Activated T-cell treated with anti-CD3 and anti-CD28 coated beads, Interleukin-2, amount 50 U/mL, for 48 hours (primary cell): ENCODE measurements around the gene LAD1.

Source experiments
- DNase-seq, 2 experiments: peaks; one replicate each; pipeline ENCODE4 v3.0.0-alpha.2; 2020

The LAD1 gene

DNA sequence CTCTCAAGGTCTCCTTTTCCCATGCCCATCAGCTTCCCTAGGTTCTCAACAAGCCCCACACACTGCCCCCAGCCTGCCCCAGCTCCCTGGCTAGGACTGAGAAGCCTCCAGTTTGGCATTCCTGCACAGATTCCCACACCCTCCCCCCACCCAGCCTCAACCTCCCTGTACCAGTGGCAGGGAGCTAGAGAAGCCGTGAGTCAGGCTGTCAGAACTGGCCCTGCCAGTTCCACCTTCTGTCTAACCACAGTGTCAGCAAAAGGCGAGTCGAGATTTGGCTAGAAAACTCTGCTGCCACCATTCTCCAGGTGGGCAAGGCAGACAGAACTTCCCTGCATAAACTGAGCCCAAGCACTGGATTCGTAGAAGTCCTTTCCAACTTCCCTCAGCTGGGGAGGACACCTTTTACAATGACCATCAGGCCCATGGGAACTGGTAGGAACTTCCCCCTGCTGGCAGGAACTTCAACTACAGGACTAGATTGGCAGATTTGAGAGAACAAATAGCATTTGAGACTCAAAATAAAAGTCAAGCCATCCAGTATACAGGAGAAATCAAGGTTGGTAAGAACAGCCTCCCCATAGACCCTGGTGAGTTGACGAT is 52.7 kb downstream of the LAD1 start:
- DNase-seq, result peak; percentile 22 to 23

DNA sequence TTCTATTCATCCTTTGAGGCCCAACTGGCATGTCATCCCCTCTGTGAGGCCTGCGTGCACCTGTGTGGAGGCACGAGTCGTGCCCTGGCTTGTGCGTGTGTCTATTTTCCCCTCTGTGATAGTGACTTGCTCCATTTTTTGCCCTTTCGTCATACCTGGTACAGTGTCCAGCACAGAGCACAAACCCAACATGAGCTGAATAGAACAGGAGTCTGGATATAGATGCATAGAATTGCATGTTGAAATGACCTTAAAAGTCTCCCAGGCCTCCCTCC is 54.1 kb downstream of the LAD1 start:
- DNase-seq, result no peak

DNA sequence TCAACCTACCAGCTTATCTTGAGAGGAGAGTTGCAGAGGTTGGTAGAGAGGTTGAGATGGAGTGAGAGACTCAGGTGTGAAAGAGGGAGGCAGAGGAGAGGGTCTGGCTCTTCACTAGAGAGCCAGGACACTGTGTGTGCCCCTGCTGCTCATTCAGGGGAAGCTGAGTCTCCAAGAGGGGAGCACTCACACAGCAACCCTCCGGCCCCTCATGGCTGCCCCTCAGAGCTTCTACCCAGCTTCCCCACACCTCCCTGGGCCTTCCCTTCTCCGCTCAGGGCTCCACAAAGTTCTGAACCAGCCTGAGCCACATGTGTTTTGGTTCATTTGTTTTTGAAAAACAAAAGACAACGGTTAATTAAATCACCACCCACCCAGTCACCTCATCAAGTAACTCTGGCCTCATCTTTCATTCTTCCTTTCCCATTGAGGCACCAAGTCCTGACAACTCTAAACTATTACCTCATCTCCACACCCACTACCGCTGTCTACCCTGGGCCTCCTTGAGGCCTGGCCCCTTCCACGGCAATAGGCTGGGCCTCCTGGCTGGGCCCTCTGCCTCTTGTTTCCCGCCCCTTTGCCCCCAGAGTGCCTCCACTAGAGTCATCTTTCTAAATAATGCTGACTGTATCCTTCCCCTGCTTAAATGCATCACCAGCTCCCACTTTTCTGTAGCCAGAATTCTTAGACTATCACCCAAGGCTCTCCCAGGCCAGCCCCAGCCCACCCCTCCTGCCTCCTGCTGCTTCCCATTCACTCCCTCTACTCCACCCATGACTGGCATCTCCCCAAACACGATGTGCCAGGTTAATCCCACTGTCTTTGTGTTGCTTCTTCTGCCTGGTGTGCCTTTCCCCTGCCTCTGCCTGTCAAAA is 54.7 kb downstream of the LAD1 start:
- no peak for DNase-seq

DNA sequence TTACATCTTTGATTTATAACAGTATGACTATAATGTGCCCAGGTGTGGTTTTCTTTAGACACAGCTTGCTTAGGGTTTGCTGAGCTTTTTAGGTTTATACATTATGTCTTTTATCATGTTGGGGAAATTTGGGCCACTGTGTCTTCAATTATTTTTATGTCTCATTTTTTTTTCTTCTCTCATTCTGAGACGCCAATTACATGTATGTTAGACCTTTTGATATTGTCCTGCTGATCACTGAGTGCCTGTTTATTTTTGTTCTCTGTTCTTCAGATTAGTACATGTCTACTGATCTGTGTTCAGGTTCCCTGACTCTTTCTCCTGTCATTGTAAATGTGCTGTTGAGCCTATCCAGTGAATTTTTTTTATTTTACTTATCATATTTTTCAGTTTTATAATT is 57.7 kb downstream of the LAD1 start:
- DNase-seq, result no peak

DNA sequence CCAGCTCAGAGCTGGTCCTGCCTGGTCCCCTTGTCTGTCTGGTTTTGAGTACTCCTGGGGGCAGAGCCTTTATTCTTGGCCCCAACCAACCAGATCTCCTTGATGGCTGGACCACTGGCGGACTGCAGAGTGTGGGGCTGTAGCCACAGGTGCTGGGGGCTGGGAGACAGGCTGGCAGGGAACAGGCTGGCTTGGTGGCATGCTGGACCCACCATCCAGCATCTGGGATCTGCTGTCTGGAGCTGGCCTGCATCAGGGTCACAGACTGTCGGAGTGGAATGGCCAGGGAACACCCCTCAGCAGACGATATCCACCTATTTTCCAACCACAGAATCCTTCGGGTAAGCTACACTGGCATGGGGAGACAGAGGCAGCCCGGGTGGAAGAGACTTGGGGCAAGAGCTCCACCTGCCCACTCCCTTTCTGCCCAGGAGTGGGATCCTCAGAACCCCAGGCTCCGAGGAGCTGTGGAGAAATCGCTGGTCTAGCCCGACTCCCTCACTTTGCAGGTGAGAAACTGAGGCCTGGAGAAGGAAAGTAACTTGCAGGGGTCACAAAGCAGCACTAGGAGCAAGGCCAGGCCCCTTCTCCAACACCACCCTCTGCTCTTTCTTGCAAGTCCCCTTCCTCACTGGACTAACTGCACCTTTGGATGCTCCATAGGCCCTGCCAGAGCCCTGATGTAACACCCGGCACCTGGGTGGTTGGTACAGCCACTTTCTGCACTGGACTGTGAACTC is 62.2 kb downstream of the LAD1 start:
- no peak for DNase-seq

DNA sequence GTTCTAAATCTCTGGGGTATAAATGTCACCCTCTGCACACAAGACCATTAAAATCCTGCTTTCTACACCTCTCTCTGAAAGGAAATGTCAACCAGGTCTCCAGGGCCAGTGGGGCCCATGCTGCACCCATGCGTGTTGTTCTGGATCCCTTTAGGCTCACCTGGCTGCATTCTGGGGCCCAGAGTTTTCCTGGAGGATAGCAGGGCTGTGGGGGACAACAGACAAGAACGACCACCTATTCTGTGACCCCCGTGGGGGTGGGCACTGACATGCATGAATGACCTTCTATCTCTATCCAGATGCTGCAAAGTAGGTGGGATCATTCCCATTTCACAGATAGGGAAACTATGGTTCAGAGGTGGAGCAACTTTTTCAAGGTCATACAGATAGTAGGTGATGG is 63.2 kb downstream of the LAD1 start:
- DNase-seq, result no peak

DNA sequence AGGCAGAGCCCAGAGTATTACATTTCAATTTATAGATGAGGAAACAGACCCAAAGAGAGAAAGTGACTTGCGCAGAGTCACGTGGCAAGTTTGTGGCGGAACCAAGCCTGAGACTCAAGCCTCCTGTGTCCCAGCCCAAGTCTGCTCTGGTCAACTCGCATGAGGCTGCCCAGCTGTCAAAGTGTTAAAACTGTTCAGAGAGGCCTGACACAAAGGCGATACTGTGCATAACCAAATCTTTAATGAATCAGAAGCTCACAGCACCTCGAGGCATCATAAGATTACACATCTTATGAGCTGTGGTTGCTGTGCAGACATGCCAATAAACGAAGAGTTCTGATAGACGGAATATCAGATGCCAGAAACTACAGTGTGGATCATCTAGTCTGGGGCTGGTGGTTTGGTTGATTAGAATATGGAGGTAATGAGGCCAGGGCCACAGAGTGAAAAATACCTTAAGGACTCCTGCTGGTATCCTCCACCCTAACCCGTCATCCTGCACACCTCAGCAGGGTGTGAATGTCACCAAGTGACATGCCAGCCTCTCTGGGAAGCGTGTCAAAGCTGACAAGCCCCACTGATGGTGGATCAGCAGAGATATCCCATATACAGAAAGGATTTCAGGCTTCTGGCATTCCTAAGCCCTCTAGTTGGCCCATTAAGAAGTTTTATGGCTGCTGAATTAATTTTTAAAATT is 63.8 kb downstream of the LAD1 start:
- DNase-seq, result no peak

DNA sequence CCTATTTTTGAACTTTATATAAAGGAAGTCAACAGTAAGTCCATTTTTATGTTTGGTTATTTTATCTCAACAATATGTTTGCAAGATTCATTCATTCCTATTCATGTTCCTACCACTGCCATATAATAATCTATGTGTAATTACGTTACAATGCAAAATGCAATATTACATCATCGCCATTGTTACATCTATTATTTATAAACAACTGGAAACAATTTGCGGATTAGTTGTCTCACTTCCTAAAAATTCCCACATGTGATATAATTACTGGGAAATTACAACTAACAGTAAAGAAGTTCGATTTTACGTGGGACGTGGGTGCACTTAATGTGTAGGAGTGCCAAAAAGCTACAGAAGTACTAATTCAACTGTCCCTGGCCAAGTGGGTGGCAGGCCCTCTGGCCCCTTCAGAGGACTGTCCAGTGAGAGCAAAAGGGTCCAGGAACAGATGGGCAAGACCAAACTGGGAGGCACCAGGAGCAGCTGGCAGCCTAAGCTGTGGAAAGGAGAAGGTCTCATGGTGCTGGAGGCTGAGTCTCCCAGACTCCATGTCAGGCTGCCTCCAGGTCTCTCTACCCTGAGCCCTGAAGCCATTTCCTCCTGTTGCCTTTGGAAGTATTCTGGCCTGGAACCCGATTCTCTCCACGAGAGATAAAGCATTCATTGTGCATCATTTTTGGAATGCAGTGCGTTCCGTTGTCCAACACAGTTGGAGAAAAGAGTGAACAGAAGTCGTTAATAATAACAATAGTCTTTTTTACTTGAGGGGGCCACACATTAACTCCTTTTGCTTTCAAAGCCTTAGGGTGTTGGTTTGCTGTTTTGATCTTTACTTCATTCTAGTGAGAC is 64.6 kb downstream of the LAD1 start:
- no peak for DNase-seq

DNA sequence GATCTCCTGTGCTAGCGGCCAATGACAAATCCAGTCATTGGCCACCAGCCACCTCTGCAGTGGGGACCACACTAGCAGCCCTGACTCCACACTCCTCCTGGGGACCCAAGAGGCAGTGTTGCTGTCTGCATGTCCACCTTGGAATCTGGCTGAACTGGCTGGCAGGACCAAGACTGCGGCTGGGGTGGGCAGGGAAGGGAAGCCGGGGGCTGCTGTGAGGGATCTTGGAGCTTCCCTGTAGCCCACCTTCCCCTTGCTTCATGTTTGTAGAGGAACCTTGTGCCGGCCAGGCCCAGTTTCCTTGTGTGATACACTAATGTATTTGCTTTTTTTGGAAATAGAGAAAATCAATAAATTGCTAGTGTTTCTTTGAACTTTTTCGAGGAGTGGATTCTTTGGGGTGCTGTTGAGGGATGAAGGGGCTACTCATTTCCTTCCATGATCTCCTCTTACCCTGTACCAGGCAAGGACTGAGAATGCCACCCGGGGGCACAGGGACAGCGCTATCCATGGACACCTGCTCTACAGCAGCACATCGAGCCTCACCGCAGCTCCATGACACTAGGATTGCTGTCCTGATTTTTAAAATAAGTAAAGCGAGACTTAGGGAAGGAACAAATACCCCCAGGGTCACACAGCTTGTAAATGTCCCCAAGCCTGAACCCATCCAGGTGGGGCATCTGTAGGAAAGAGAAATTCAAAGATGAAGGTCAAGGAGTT is 66.3 kb downstream of the LAD1 start:
- DNase-seq, result no peak

DNA sequence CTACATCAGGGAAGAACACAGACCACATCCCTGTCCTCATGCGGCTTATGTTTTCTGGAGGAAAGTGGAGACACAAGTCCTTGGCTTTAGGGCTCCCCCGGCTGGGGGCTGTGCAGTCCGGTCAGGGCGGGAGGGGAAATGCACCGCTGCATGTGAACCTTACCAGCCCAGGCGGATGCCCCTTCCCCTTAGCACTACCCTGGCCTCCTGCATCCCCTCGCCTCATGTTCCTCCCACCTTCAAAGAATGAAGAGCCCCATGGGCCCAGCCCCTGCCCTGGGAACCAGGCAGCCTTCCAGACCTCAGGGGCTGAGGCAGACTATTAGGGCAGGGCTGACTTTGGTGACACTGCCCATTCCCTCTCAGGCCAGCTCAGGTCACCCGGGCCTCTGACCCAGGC is 67.1 kb downstream of the LAD1 start:
- no peak for DNase-seq

DNA sequence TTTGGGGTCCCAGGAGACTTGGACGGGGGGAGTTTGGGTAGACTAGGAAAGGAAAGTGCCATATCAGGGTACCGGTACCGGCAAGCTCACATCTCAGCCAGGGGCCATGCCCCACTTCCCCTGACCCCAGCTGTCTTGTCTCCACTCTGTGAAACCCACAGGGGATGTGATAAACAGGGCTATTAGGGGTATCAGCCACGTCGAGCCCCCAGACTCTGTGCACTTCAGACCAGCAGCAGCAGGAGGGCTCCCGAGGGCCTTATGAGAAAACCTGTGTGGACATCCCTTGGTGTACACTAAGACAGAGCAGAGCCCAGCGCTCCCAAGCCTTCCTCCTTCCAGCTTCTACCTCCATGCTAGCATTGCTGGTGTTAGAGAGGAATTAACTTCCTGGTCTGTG is 68.0 kb downstream of the LAD1 start:
- DNase-seq, result no peak
